Thyroid gland (tissue), 4 donors: ENCODE data around the gene AIF1L. TPM values are rescaled to one million over a fixed set of nuclear protein-coding genes. Genes with fewer than 3 reads are reported as not detected.
"Not testable (repeated sequence)": the region's sequence is repeated elsewhere in the genome, so short reads cannot be mapped to it uniquely, and the experiment has no call there.

Experiments used
- DNase-seq, 2 donors: peaks; one replicate each; pipeline ENCODE4 v3.0.0-alpha.2; 2019
- H3K27ac ChIP-seq, 3 donors: fragments of 200-600 bp; sonication (generic); 1 replicate in 2 of 3; 2 replicates in 1 of 3; pipeline ENCODE4 v1.5.1; 2016 to 2019; ENCODE audit warnings: mild to moderate bottlenecking in 1 of 3, moderate library complexity in 1 of 3
- H3K27me3 ChIP-seq: fragments of 200-600 bp; sonication (generic); one replicate; pipeline ENCODE4 v1.5.1; 2019
- H3K36me3 ChIP-seq, 2 donors: fragments of 200-600 bp; sonication (generic); one replicate each; pipeline ENCODE4 v1.5.1; 2016 to 2019
- H3K4me1 ChIP-seq, 2 donors: fragments of 200-600 bp; sonication (generic); one replicate each; pipeline ENCODE4 v1.5.1; 2017 to 2019
- H3K4me3 ChIP-seq, 3 donors: fragments of 200-600 bp; sonication (generic); replicated peaks in 1 of 3; 1 replicate in 2 of 3; 2 replicates in 1 of 3; pipeline ENCODE4 v1.5.1; 2016; ENCODE audit warnings: mild to moderate bottlenecking in 1 of 3
- H3K9me3 ChIP-seq: fragments of 200-600 bp; sonication (generic); one replicate; pipeline ENCODE4 v1.5.1; 2017
- POLR2A ChIP-seq, 2 donors: fragments of 450-650 bp; IDR thresholded peaks; one replicate each; pipeline ENCODE4 v1.6.1; 2017; ENCODE audit warnings: antibody characterized with exemption in 2 of 2, mild to moderate bottlenecking in 2 of 2, moderate library complexity in 1 of 2
- WGBS, 2 donors: methylation state at CpG; one replicate each; pipeline ENCODE4 v1.1.5; 2017; 5-methylcytosine and 5-hydroxymethylcytosine counted together
- intact Hi-C: fragments of 100-400 bp; cut with DNase I; formaldehyde crosslinking; loops from one replicate; pipeline ENCODE4 v1.15.1; 2023
- total RNA-seq, 4 donors: library from RNA; depleted of rRNA; stranded (reverse); fragments of >200 nt; gene quantifications; one replicate each; pipeline ENCODE4 v1.2.3, GENCODE V29; 2016
- TF ChIP-seq, protein P1 (sequence below), 6 experiments: fragments of 200-600 bp in 3 of 6; fragments of 450-650 bp in 3 of 6; sonication (generic) in 3 of 6; IDR thresholded peaks; one replicate each; pipeline ENCODE4 v1.5.1; 2016 to 2019; ENCODE audit warnings: antibody characterized with exemption in 6 of 6, mild to moderate bottlenecking in 2 of 6, inconsistent platforms in 1 of 6, moderate library complexity in 1 of 6

The AIF1L gene
- total RNA-seq, 4 donors from 2014 or later: 43.0 to 114 (median 87.9) TPM

DNA sequence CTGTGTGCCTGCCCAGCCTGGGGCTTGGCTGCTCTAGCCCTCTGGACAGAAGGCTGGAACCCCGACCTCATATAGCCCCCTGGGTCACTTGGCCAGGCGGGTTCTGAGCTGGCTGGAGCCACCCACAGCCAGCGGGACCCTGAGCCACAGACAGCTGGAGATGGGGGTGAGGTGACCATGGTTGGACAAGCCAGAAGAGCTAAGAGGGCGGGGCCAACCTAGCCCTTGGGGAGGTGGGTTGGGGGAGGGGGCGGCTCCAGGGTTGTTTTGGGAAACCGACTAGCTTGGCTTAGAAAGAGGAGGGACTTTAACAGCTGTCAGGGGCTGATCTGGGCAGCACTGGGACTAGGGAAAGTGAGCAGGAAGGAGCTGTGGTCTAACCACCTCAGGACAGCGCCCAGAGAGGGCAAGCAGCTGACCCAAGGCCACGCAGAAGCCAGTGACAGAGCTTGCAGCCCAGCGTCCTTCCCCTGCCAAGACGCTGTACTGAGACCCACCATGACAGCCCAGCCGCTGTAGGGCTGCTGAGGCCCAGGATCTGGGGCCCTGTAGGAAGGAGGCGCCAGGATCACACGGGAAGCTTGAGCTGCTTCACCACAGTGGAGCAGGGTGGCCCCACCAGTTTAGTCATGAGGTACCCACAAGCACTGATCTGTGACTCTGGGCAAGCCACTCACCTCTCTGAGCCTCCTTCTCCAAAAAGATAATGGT, 2.2 kb downstream of the AIF1L start:
- Histone ChIP-seq H3K27me3 (no peaks in the 10 kb centered on the region), H3K4me3 (peak overlapping the region in 1 of 3 donors; percentile 14), H3K36me3 (no peaks in the 10 kb centered on the region), H3K27ac (peak overlapping the region; percentile 94 to 99 (median 95)), H3K4me1 (peaks cover 56 to 63% of the 10 kb centered on the region in 2 donors), H3K9me3 (no peaks in the 10 kb centered on the region)
- 50 to 78% methylated on average over 8 to 10 of the region's 13 CpGs for WGBS, 2 donors
- intact Hi-C loops: no loop called here
- peak; percentile 85 for DNase-seq
- peak in 1 of 2 donors; percentile 39 for TF ChIP-seq POLR2A (IDR thresholded peaks at IDR 0.05)
- TF ChIP-seq, protein P1, sequence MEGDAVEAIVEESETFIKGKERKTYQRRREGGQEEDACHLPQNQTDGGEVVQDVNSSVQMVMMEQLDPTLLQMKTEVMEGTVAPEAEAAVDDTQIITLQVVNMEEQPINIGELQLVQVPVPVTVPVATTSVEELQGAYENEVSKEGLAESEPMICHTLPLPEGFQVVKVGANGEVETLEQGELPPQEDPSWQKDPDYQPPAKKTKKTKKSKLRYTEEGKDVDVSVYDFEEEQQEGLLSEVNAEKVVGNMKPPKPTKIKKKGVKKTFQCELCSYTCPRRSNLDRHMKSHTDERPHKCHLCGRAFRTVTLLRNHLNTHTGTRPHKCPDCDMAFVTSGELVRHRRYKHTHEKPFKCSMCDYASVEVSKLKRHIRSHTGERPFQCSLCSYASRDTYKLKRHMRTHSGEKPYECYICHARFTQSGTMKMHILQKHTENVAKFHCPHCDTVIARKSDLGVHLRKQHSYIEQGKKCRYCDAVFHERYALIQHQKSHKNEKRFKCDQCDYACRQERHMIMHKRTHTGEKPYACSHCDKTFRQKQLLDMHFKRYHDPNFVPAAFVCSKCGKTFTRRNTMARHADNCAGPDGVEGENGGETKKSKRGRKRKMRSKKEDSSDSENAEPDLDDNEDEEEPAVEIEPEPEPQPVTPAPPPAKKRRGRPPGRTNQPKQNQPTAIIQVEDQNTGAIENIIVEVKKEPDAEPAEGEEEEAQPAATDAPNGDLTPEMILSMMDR (IDR thresholded peaks at IDR 0.05): no peak

DNA sequence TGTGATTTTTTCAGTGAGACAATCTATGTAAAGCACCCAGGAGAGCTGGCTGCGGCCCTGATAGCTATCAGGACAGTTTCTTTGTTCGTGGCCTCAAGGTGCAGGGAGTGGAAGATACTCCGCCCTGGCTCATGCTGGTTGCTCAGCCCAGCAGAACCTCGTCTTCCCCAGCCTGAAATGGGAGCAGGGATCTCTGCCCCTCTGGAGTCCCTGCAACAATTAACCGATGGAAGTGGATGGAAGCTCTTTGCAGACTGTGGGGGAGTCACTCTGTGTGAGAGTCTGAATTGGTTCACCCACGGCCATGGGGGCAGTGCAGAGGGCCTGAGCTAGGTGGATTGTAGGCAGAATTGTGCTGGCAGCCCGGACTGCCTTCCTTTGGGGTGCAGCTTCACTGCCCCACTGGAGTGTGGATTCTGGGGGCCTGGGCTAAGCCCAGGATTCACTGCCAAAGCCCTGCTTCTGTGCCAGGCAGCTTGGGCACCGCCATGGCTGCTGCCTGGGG, 2.8 kb downstream of the AIF1L start:
- Histone ChIP-seq H3K9me3 (no peaks in the 10 kb centered on the region), H3K27ac (peak overlapping the region; percentile 94 to 99 (median 95)), H3K27me3 (no peaks in the 10 kb centered on the region), H3K4me1 (peaks cover 56 to 63% of the 10 kb centered on the region in 2 donors), H3K4me3 (no peak overlapping the region), H3K36me3 (no peaks in the 10 kb centered on the region)
- TF ChIP-seq, protein P1 (IDR thresholded peaks at IDR 0.05): no peak
- TF ChIP-seq POLR2A (IDR thresholded peaks at IDR 0.05): no peak
- peak; percentile 30 to 35 for DNase-seq
- WGBS, 2 donors: 50 to 58% methylated on average over 8 of the region's 8 CpGs
- intact Hi-C loops: no loop called here

GRCh38 chr9:131099845-131100244, 3.5 kb downstream of the AIF1L start:
- intact Hi-C loops, H3K36me3 ChIP-seq, H3K9me3 ChIP-seq, H3K4me3 ChIP-seq, H3K27me3 ChIP-seq: not testable (repeated sequence)
- DNase-seq: peak in 1 of 2 donors; percentile 18
- WGBS, 2 donors: 76 to 83% methylated on average over 8 of the region's 8 CpGs
- H3K27ac ChIP-seq: peak overlapping the region; percentile 94 to 99 (median 95)
- H3K4me1 ChIP-seq: peaks cover 56 to 63% of the 10 kb centered on the region in 2 donors

DNA sequence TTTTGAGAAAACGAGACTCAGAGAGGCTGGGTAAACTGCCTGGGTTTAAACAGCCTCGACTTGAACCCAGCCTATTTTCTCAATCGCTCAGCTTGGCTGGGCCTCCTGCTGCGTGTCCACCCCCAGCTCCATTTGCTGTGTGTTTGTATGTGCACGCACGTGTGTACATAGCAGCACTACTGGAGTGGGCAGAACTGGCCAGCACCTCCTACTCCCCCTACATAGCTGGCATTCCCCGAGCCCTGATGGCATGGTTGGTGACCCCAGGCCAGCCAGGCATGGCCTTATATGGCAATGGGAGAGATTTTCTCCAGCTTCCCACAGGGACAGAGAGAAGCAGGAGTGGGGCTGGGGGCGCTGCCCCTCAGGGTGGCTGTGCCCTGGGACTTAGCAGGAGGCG, 4.1 kb downstream of the AIF1L start:
- H3K27me3 ChIP-seq: no peaks in the 10 kb centered on the region
- H3K9me3 ChIP-seq: no peaks in the 10 kb centered on the region
- TF ChIP-seq POLR2A (IDR thresholded peaks at IDR 0.05): peak in 1 of 2 donors; percentile 91
- TF ChIP-seq, protein P1 (IDR thresholded peaks at IDR 0.05): no peak
- H3K4me3 ChIP-seq: no peak overlapping the region
- 43 to 55% methylated on average over 6 to 8 of the region's 9 CpGs for WGBS, 2 donors
- H3K27ac ChIP-seq: peak overlapping the region; percentile 94 to 99 (median 95)
- no peaks in the 10 kb centered on the region for H3K36me3 ChIP-seq
- peak; percentile 97 for DNase-seq
- H3K4me1 ChIP-seq: peaks cover 56 to 63% of the 10 kb centered on the region in 2 donors
- intact Hi-C loops: no loop called here

- no peaks in the 10 kb centered on the region for H3K36me3 ChIP-seq
- 81 to 83% methylated on average over 11 of the region's 11 CpGs for WGBS, 2 donors
- intact Hi-C loops: no loop called here
Observed at GRCh38 chr9:131101207-131101964, 5.1 kb downstream of the AIF1L start.

More at GRCh38 chr9:131101207-131101964, 5.1 kb downstream of the AIF1L start:
- Histone ChIP-seq H3K9me3 (no peaks in the 10 kb centered on the region), H3K4me1 (peaks cover 56% of the 10 kb centered on the region in 2 donors), H3K27ac (peak overlapping the region; percentile 94 to 99 (median 95)), H3K4me3 (no peak overlapping the region), H3K27me3 (no peaks in the 10 kb centered on the region)
- DNase-seq: peak; percentile 64 to 66
- TF ChIP-seq, protein P1 (IDR thresholded peaks at IDR 0.05): no peak
